HUES48 (cell line): Measurements from ENCODE around the gene CPNE4.

Experiments used
- H3K27ac ChIP-seq: one replicate; pipeline ENCODE4 v1.7.0; 2013; ENCODE audit warnings: low read depth, low read length, inconsistent platforms
- H3K27me3 ChIP-seq: 2 replicates; pipeline ENCODE4 v1.6.1; 2013; ENCODE audit warnings: mild to moderate bottlenecking, low read length; ENCODE audit not compliant: control insufficient read depth, insufficient read depth
- H3K36me3 ChIP-seq: 2 replicates; pipeline ENCODE4 v1.6.1; 2013; ENCODE audit warnings: low read length; ENCODE audit not compliant: control insufficient read depth, insufficient read depth
- H3K4me1 ChIP-seq: 2 replicates; pipeline ENCODE4 v1.6.1; 2013; ENCODE audit warnings: mild to moderate bottlenecking, low read length; ENCODE audit not compliant: control insufficient read depth, insufficient read depth
- H3K4me3 ChIP-seq: 2 replicates; pipeline ENCODE4 v1.5.1; 2013; ENCODE audit warnings: mild to moderate bottlenecking, low read depth, low read length
- H3K9ac ChIP-seq: 2 replicates; pipeline ENCODE4 v1.6.1; 2013; ENCODE audit warnings: mild to moderate bottlenecking, low read depth, low read length, moderate library complexity
- H3K9me3 ChIP-seq: 2 replicates; pipeline ENCODE4 v1.6.1; 2013; ENCODE audit warnings: low read length; ENCODE audit not compliant: control insufficient read depth, insufficient read depth

CPNE4 gene

GRCh38 chr3:131560795-131561194 lies 474.0 kb downstream of the CPNE4 start:
- Histone ChIP-seq H3K4me3 (no peak overlapping the region), H3K36me3 (no peaks in the 10 kb centered on the region), H3K27me3 (no peaks in the 10 kb centered on the region), H3K9me3 (no peaks in the 10 kb centered on the region), H3K9ac (no peak overlapping the region), H3K27ac (no peak overlapping the region), H3K4me1 (peaks cover 20% of the 10 kb centered on the region)

GRCh38 chr3:131555456-131555855 lies 479.4 kb downstream of the CPNE4 start:
- Histone ChIP-seq H3K9me3 (no peaks in the 10 kb centered on the region), H3K4me1 (peaks cover 5% of the 10 kb centered on the region; the same call in 1 of the 2 replicates), H3K4me3 (no peak overlapping the region), H3K27ac (no peak overlapping the region), H3K27me3 (no peaks in the 10 kb centered on the region), H3K9ac (no peak overlapping the region), H3K36me3 (no peaks in the 10 kb centered on the region)

GRCh38 chr3:131553495-131554247 lies 481.1 kb downstream of the CPNE4 start:
- Histone ChIP-seq H3K4me3 (no peak overlapping the region), H3K4me1 (peaks cover 5% of the 10 kb centered on the region; the same call in 1 of the 2 replicates), H3K27ac (no peak overlapping the region), H3K9me3 (no peaks in the 10 kb centered on the region), H3K27me3 (no peaks in the 10 kb centered on the region), H3K9ac (no peak overlapping the region), H3K36me3 (no peaks in the 10 kb centered on the region)

GRCh38 chr3:131551761-131552160 lies 483.1 kb downstream of the CPNE4 start:
- Histone ChIP-seq H3K27ac (no peak overlapping the region), H3K27me3 (no peaks in the 10 kb centered on the region), H3K4me3 (no peak overlapping the region), H3K9me3 (no peaks in the 10 kb centered on the region), H3K36me3 (no peaks in the 10 kb centered on the region), H3K9ac (no peak overlapping the region), H3K4me1 (peaks cover 5% of the 10 kb centered on the region; the same call in 1 of the 2 replicates)

- H3K36me3 ChIP-seq, result no peaks in the 10 kb centered on the region
- no peaks in the 10 kb centered on the region for H3K27me3 ChIP-seq
- H3K9ac ChIP-seq, result no peak overlapping the region
- no peak overlapping the region for H3K4me3 ChIP-seq
- no peak overlapping the region for H3K27ac ChIP-seq
- peaks cover 5% of the 10 kb centered on the region; the same call in 1 of the 2 replicates for H3K4me1 ChIP-seq
- no peaks in the 10 kb centered on the region for H3K9me3 ChIP-seq
These were observed 484.0 kb downstream of the CPNE4 start for GRCh38 chr3:131550562-131551465.

- H3K9ac ChIP-seq, result no peak overlapping the region
- H3K9me3 ChIP-seq, result no peaks in the 10 kb centered on the region
- no peak overlapping the region for H3K27ac ChIP-seq
- H3K4me3 ChIP-seq, result no peak overlapping the region
- no peaks in the 10 kb centered on the region for H3K27me3 ChIP-seq
- H3K36me3 ChIP-seq, result no peaks in the 10 kb centered on the region
- peaks cover 5% of the 10 kb centered on the region; the same call in 1 of the 2 replicates for H3K4me1 ChIP-seq
These were observed 485.5 kb downstream of the CPNE4 start for GRCh38 chr3:131549340-131549739.

GRCh38 chr3:131547585-131547984 lies 487.2 kb downstream of the CPNE4 start:
- Histone ChIP-seq H3K27ac (no peak overlapping the region), H3K9me3 (no peaks in the 10 kb centered on the region), H3K9ac (no peak overlapping the region), H3K36me3 (no peaks in the 10 kb centered on the region), H3K27me3 (no peaks in the 10 kb centered on the region), H3K4me3 (no peak overlapping the region), H3K4me1 (peaks cover 5% of the 10 kb centered on the region; the same call in 1 of the 2 replicates)

GRCh38 chr3:131546441-131546840 lies 488.4 kb downstream of the CPNE4 start:
- Histone ChIP-seq H3K27me3 (no peaks in the 10 kb centered on the region), H3K36me3 (no peaks in the 10 kb centered on the region), H3K4me3 (no peak overlapping the region), H3K27ac (no peak overlapping the region), H3K9ac (no peak overlapping the region), H3K9me3 (no peaks in the 10 kb centered on the region), H3K4me1 (no peaks in the 10 kb centered on the region)

GRCh38 chr3:131544557-131544956 lies 490.3 kb downstream of the CPNE4 start:
- H3K27me3 ChIP-seq, result no peaks in the 10 kb centered on the region
- no peaks in the 10 kb centered on the region for H3K9me3 ChIP-seq
- H3K4me1 ChIP-seq, result no peaks in the 10 kb centered on the region
- no peak overlapping the region for H3K4me3 ChIP-seq
- no peaks in the 10 kb centered on the region for H3K36me3 ChIP-seq
- H3K9ac ChIP-seq, result no peak overlapping the region
- H3K27ac ChIP-seq, result no peak overlapping the region

GRCh38 chr3:131543714-131544113 lies 491.1 kb downstream of the CPNE4 start:
- H3K4me3 ChIP-seq, result no peak overlapping the region

GRCh38 chr3:131541288-131541687 lies 493.5 kb downstream of the CPNE4 start:
- Histone ChIP-seq H3K36me3 (no peaks in the 10 kb centered on the region), H3K27ac (no peak overlapping the region), H3K4me3 (no peak overlapping the region), H3K4me1 (no peaks in the 10 kb centered on the region), H3K9ac (no peak overlapping the region), H3K27me3 (no peaks in the 10 kb centered on the region), H3K9me3 (no peaks in the 10 kb centered on the region)

More at GRCh38 chr3:131543714-131544113, 491.1 kb downstream of the CPNE4 start:
- no peaks in the 10 kb centered on the region for H3K36me3 ChIP-seq
- no peaks in the 10 kb centered on the region for H3K4me1 ChIP-seq
- H3K27me3 ChIP-seq, result no peaks in the 10 kb centered on the region
- H3K9ac ChIP-seq, result no peak overlapping the region
- H3K27ac ChIP-seq, result no peak overlapping the region
- no peaks in the 10 kb centered on the region for H3K9me3 ChIP-seq
